Smooth muscle cell of the brain vasculature (primary cell): ENCODE measurements around the gene STOX1.
"Not testable (repeated sequence)": the region's sequence is repeated elsewhere in the genome, so short reads cannot be mapped to it uniquely, and the experiment has no call there.

Source experiments
- DNase-seq: peaks from one replicate; pipeline ENCODE4 v3.0.0-alpha.2; 2012; ENCODE audit warnings: low read depth, low spot score

Gene STOX1

DNA sequence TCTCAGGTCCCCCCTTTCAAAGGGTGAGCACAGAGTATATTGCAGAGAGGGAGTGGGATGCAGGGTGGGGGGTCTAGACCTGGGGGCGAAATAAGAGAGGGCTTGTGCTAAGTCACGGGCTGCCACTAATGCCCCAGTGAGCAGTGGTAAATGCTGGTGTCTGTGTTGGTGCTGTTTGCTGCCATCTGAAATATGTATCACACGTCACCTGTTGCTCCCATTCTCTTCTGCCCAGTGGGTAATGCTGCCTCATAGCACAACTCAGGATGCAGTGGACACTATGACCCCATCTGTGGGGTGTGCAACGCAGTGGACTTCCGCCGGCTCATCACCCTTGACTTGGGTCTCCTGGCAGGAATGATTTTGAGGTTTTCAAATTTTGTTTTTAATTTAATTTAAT is 2.6 kb downstream of the STOX1 start:
- DNase-seq = no peak

DNA sequence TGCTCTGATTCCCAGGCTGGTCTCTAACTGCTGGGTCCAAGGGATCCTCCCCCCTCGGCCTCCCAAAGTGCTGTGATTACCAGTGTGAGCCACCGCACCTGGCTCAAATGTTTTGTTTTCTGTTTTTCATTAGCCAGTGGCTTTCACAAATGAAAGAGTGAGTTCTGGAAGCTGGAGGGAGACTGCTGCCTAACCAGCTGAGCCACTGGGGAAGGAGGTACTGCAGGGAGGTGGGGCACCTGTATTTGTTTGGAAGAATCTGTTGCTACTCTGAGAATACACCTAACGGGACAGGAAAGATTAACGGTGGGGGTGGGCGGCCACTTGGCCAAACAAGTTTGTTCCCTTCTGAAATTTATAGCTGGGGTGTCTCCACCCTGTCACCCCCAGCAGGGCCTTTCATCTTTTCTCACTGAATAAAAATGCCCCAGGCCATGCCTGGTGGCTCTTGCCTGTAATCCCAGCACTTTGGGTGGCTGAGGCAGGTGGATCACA is 4.7 kb downstream of the STOX1 start:
- DNase-seq = no peak

DNA sequence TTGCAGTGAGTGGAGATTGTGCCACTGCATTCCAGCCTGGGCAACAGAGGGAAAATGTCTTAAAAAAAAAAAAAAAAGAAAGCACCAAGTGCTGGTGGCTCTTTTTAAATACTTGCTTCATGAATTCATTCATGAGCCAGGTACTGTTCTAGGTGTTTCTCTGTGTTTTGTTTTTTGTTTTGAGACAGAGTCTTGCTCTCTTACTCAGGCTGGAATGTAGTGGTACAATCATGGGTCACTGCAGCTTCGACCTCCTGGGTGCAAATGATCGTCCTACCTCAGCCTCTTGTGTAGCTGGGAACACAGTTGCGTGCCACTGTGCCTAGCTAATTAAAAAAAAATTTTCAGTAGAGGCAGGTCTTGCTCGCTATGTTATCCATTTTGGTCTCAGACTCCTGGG is 5.3 kb downstream of the STOX1 start:
- no peak for DNase-seq

DNA sequence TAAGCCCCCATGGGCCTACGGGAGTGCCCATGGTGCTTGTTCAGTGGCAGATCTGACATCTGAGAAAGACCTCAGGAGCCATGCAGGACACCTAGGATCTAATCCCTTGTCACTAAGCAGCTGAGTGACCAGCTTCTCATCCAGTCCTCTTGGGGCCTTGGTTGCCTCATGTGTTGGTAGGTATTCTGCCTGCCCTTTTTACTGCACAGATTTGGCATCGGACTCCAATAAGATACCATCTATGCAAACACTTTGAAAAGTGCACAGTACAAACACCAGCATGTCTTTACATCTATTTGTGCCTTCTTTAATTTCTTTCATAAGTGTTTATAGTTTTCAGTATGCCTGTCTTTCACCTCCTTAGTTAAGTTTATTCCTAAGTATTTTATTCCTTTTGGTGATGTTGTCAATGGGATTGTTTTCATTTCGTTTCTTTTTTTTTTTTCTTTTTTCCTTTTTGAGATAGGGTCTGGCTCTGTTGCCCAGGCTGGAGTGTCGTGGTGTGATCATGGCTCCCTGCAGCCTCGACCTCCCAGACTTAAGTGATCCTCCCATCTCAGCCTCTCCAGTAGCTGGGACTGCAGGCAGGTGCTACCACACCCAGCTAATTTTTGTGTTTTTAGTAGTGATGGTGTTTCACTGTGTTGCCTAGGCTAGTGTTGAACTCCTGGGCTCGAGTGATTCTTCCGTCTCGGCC is 10.4 kb downstream of the STOX1 start:
- DNase-seq = no peak

DNA sequence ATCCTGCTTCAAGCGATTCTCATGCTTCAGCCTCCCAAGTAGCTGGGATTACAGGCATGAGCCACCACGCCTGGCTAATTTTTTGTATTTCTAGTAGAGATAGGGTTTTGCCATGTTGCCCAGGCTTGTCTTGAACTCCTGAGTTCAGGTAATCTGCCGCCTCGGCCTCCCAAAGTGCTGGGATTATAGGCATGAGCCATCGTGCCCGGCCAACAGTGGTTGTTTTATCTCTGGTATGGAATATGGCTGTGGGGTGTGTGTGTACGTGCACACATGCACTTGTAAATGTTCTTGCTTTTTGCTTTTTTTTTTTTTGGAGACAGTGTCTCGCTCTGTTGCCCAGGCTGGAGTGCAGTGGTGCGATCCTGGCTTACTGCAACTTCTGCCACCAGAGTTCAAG is 13.3 kb downstream of the STOX1 start:
- DNase-seq = not testable (repeated sequence)

DNA sequence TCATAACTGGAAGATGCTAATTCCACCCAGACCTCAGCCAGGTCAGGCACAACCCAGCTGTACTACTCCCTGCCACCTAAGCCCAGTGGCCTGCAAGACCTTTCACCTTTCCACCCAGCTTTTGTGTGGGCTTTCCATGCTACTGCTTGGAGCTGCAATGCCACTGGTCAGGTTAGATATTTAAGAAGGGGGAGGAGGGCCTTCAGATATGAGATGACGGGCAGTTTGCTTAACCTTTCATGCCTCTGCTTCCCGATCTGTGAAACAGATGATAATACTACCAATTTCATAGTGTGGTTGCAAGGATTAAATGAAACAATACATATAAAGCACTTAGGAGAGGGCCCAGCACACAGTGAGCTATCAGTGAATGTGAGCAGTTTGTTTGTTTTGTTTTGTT is 20.9 kb downstream of the STOX1 start:
- no peak for DNase-seq

DNA sequence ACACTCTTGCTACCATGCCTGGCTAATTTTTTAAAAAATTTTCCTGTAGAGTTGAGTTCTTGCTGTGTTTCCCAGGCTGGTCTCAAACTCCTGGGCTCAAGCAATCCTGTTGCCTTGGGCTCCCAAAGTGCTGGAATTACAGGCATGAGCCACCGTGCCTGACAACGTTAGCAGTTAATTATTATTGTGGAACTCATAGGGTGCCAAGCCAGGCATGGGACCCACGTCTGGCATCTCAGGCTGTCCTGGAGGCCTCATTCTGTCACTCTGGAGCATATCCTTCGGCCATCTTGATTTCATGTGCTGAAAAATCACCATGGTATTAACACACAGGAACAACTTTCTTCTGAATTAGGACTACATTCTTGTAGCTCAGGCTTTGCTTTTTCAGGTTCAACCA is 21.5 kb downstream of the STOX1 start:
- DNase-seq = no peak

DNA sequence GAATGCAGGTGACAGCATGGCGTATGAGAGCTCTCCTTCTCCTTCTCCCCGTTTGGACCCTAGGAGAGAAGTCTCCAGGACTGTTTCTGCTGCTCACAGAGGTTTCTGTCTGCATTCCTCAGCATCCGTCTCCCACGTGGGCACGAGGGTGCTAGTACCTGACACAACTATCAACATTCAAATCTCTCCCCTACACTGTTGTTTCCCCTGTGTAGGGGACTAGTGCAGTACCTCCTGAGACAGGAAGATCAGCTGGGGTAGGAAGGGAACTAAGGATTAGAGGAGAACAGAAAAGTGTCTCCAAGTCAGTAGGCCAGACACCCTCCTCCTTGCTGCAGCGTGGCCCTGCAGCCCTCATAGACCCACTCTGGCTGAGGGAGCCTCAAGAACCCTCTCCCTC is 29.0 kb downstream of the STOX1 start:
- no peak for DNase-seq

DNA sequence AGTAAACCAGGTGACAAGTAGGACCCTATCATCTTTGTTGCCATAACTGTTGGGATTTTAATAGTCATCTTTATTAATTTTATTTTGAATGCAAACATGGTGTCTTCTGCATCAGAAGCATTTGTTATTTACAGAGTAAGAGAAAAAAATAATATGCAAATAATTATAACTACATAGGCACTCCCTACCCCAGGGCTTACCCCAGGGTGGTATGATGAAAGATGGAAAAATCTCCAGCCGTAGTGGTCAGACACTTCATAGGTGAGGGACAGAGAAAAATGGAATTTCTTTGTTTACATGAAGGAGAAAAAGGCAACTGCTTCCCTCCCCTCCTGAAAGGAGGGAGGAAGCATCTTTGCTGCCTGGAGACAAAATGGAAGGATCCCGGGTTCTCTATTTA is 29.7 kb downstream of the STOX1 start:
- DNase-seq = no peak

DNA sequence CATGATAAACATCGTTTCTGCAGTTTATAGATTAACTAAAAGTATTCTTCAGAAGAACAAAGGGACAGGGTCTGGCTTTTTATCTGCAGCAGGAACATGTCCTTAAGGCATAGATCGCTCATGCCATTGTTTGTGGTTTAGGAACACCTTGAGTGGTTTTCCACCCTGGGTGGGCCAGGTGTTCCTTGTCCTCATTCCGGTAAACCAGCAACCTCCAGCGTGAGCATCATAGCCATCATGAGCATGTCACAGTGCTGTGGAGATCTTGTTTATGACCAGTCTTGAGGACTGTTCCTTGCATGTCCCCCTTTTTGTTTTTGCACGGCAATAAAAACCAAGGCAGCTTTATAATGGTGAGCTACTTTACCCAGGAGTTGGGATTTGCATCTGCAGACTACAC is 33.9 kb downstream of the STOX1 start:
- no peak for DNase-seq

DNA sequence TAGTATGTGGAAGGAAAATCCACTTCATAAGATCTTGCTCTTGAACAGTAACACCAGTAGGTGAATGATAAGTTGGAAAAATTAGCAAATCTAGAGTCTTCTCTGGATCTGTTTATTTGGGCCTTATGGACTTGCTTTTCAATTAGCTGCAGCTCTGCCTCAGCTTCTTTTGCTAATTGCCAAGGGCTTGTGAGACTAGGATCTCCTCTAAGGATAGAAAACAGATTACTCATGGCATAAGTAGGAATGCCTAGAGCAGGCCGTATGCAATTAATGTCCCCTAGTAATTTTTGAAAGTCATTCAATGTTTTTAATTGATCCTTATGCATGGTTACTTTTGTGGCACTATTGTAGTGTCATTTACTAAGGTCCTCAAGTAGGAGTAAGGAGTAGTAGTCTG is 37.3 kb downstream of the STOX1 start:
- DNase-seq = no peak

DNA sequence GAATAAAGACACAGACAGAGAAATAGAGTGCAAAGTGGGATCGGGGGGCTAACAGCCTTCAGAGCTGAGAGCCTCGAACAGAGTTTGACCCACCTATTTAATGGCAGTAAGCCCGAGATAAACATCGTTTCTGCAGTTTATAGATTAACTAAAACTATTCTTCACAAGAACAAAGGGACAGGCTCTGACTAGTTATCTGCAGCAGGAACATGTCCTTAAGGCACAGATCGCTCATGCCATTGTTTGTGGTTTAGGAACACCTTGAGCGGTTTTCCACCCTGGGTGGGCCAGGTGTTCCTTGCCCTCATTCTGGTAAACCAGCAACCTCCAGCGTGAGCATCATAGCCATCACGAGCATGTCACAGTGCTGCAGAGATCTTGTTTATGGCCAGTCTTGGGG is 40.8 kb downstream of the STOX1 start:
- DNase-seq = not testable (repeated sequence)

DNA sequence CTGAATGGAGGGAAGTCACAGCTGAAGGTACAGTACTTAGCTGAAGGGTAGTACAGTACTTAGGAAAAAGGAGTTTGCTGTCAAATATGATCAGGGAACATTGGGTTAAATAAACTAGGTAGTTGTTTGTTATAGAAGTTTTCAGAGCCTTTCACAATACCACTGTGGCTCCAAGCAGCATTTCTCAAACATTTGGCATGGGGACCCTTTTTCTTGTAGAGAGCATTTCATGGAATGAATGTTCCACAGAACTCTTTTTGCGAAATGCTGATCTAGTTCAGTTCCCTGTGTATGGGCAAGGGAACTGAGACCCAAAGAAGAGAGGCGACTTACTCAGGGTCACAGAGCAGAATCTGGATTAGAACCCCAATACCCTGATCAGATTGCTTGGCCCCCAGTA is 42.3 kb downstream of the STOX1 start:
- no peak for DNase-seq

DNA sequence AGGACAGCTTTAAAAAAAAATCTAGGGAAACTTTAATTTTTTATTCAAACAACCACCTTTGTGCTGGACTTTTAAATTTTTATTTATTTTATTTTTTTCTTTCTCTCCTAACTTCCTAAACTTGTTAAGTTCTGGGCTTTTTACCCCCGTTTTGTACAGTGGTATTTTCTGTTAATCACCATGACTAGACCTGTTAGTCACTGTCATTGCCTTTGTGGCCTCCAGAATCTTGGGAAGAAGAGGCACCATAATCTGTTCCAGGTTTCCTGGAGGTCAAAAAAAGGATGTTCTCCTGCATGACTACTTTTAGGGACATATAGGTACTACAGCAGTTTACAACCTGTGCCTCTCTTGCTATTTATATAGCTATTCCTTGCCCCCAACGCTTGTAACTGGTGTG is 42.7 kb downstream of the STOX1 start:
- DNase-seq = no peak

DNA sequence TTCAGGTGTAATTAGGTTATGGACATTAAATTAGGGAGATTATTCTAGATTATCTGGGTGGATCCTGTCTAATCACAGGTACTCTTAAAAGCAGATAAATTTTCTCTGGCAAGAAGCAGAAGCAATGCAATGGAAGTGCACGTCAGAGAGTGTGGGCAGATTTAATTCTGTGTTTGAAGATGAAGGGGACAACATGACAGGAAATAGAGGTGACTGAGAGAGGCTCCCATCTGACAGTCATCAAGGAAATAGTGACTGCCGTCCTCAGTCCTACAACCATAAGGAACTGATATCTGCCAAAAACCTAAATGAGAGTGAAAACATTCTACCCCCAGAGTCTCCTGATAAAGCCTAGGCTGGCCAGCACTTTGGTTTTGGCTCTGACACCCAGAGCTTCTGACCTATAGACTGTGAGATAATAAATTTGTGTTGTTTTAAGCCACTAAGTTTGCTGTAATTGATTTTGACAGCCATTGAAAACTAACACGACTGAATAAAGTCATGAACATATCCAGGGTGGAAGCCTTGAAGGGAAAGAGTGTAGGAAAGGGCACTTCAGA is 43.3 kb downstream of the STOX1 start:
- no peak for DNase-seq

DNA sequence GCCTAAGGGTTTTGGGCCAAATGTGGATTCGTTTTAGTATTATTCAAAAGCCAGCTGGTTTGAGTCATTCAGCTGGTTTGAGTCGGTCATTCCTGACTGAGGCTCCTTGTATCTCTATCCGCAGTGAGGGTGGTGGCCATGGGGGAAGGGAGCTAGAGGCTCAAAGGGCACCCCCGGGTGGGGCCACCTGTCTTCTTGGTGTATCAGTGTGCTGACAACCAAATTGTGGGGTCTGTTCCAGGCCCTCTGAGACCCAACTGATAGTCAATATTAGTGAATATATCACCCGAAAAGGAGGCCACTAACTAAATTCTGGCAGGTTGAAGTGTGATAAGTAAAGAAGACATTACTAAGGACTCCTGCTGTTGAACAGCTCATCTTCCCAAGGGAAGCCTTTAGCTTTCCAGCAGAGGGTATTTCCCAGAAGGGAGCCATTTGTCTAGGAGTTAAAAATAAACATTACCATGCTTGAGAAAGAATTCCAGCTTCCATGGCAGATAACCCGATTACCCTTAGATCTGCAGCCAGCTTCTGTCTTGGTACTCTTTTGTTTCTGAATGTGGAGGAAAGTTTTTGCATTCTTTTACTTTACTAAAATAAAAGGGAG is 43.9 kb downstream of the STOX1 start:
- no peak for DNase-seq

DNA sequence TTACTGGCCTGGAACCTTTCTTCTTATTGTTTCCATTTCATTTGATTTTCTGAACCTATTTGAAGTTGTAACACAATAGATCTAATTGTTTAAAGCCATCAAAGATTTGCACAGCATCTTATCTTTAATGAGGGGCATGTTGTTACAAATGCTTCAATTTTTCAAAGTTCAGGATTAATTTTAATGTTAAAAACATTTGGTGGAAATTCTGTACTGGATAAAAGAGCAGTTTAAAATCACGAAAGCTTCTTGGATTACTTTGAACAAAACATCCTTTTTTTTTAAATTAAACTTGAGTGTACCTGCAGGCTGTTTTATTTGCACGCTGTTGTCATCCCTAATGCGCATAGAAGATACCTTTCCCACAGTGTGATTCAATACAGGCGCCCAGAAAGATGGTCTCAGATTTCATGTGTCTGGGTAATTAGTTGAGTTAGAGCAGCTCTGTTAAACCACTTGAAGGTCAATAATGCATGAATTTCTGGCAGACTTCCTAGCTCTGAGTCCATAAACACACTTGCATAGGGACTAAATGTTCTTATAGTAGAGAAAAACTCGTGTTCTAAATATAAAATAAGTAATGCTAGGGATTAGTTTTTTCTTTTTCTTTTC is 44.5 kb downstream of the STOX1 start:
- DNase-seq = peak; percentile 67

DNA sequence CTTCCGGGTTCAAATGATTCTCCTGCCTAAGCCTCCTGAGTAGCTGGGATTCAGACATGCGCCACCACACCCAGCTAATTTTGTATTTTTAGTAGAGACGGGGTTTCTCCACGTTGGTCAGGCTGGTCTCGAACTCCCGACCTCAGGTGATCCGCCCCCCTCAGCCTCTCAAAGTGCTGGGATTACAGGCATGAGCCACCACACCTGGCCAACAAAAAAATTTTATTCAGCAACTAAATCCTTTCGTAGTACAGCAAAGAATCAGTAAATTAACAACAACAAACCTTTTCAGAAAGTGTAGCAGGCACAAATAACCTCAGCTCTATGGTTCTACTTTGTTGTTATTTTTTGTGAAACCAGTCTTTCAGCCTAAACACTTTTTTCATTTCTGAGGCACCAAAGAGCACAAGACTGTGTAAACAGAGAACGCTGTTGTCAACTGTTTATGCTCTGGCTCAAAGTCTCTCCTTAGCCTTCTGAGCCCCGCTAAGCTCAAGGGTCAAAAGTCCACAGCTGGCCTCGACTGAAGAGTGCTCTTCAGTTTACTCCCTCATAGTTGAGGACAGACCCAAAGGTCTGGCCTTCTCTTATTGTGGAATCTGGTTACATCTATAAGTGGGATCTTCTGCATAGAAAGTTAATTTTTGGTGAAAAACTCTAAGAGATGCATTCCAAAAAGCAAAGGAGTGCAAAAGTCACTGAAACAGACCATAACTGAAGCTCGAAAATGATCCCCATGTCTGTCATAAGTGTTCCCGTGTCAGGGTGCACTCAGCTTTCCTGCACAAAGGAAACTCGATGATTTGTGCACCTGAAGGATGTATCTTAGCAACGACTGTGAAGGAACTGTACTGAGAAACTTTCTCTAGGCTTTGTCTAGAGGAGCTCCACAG is 49.2 kb downstream of the STOX1 start:
- DNase-seq = no peak

DNA sequence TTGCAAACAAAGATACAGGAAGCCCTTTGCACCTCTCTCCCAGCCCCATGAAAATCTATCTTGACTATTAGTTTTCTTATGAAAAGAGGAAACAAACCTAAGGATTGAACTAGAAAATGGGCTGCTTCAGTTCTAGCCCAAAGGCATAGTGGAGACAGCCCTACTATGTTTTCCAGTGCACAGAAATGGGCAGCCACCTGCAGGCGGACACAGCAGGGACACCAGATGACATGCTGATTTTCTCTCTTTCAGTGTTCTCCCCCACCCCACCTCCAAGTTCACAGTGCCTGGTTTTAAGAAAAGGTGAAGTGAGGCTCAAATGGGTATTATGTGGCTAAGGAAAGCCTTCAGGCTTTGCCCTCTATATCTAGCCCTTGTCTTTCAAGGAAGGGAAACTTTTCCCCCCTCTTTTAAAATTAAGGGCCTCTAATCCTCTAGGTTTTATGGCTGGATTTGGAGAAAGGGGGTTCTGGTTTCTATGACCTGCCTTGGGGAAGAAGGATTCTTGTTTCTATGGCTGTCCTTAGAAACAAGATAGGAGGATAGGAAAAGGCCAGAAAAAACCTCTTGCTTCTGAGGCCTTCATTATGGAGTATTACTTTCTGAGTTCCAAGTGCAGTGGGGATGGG is 50.3 kb downstream of the STOX1 start:
- DNase-seq = no peak

DNA sequence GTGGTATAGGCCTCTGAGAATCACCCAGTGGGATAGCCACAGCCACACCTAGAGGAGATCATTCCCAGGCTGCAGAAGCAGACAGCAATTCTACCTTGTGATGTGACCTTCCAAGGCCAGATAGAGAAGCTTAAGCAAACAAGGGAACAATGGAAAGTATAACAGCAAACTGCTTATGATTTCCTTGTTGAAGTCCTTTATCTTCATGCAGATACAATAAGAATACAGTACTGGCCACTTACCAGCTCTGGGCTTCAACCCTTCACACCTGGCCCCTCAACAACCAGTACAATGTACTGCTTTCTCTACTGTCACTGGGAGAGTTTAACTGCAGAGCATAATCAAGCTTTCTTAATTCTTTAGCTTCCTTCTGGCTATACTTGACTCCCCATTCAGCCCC is 51.2 kb downstream of the STOX1 start:
- DNase-seq = no peak

DNA sequence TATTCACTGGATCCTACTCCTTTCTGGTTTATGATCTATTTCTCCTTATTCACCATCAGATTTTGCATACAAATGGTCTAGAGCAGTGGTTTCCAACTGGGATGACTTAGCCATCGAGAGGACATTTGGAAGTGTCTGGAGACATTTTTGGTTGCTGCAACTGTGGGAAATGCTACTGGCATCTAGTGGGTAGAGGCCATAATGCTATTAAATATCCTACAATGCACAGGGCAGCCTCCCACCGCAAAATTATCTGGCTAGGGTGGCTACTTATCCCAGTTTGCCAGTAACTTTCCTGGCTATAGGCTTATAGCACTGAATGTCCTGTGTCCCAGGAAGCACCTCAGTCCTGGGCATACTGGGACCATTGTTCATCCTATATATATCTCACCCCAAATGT is 52.3 kb downstream of the STOX1 start:
- no peak for DNase-seq
